ENCODE data around the gene ANKMY1.

- TF ChIP-seq EP300 (IDR thresholded peaks at IDR 0.05; ENCODE audit: low read depth), result no peak
- peak in 2 of 5 experiments; percentile 8 to 38 for TF ChIP-seq CTCF (IDR thresholded peaks at IDR 0.05)
- no peak for TF ChIP-seq POLR2A (IDR thresholded peaks at IDR 0.05)
- TF ChIP-seq POLR2AphosphoS5 (IDR thresholded peaks at IDR 0.05), result no peak
Observed at GRCh38 chr2:240595381-240596079, 37.7 kb upstream of the ANKMY1 start.
